Cardiac septum (tissue), 1 donor: ENCODE measurements around the gene PITX3. TPM values are rescaled to one million over a fixed set of nuclear protein-coding genes. Genes with fewer than 3 reads are reported as not detected.
"Not testable (repeated sequence)": the region's sequence is repeated elsewhere in the genome, so short reads cannot be mapped to it uniquely, and the experiment has no call there.

Source experiments
- DNase-seq: peaks from one replicate; pipeline ENCODE4 v3.0.0-alpha.2; 2020; ENCODE audit warnings: low spot score
- intact Hi-C: fragments of 100-400 bp; cut with DNase I; formaldehyde crosslinking; loops from one replicate; pipeline ENCODE4 v1.14.0; 2022
- total RNA-seq: library from RNA; stranded (reverse); fragmentation: NEBNext Ultra II Directional; extraction: Animal tissue kit (Norgen Biotek cat#: 25700); gene quantifications from one replicate; pipeline ENCODE4 v1.2.1, GENCODE V29; 2021
- donor health status: DM: no; HTN: no; CAD: no.

The PITX3 gene
- total RNA-seq, 1 donor from 2014 or later = 0.51 TPM

- intact Hi-C loops, DNase-seq: not testable (repeated sequence)
Measured at GRCh38 chr10:102188941-102189898, 52.1 kb downstream of the PITX3 start.

- intact Hi-C loops = no loop called here
- DNase-seq = no peak
Measured at GRCh38 chr10:102188298-102188940, 52.9 kb downstream of the PITX3 start.

- DNase-seq = no peak
- intact Hi-C loops = no loop called here
Measured at GRCh38 chr10:102185811-102186527, 55.3 kb downstream of the PITX3 start.

GRCh38 chr10:102185272-102185671, 56.0 kb downstream of the PITX3 start:
- intact Hi-C loops = no loop called here
- DNase-seq = no peak

- intact Hi-C loops = no loop called here
- no peak for DNase-seq
Measured at GRCh38 chr10:102184606-102185005, 56.7 kb downstream of the PITX3 start.

Other genes with a start within 250 kb of the PITX3 start
- 50.4 TPM for gene ARMH3, start 185.3 kb downstream of the PITX3 start, total RNA-seq
- 12.1 TPM for gene HPS6, start 176.2 kb downstream of the PITX3 start, total RNA-seq
- 53.6 TPM for gene LDB1, start 121.1 kb downstream of the PITX3 start, total RNA-seq
- 23.8 TPM for gene PPRC1, start 108.5 kb downstream of the PITX3 start, total RNA-seq
- 26.2 TPM for gene NOLC1, start 89.1 kb downstream of the PITX3 start, total RNA-seq
- not detected for gene ELOVL3, start 15.2 kb downstream of the PITX3 start, total RNA-seq
- gene GBF1, start 4.0 kb upstream of the PITX3 start, total RNA-seq = 46.4 TPM
- 20.5 TPM for gene NFKB2, start 154.2 kb upstream of the PITX3 start, total RNA-seq
- 1.7 TPM for gene PSD, start 177.3 kb upstream of the PITX3 start, total RNA-seq
- gene FBXL15, start 179.3 kb upstream of the PITX3 start, total RNA-seq = 12.1 TPM
- gene CUEDC2, start 191.1 kb upstream of the PITX3 start, total RNA-seq = 62.4 TPM
- not detected for gene C10orf95, start 210.0 kb upstream of the PITX3 start, total RNA-seq